HepG2 (cell line): ENCODE results near the gene TTC22. TPM values are rescaled to one million over a fixed set of nuclear protein-coding genes. Genes with fewer than 3 reads are reported as not detected.

Source experiments
- ATAC-seq: fragments of 200-7000 bp; cut with Tn5 transposase; 3 replicates; pipeline ENCODE4 v1.9.1; 2020; ENCODE audit warnings: mild to moderate bottlenecking, moderate library complexity
- BruUV-seq: library from RNA; stranded (reverse); fragments of 400-500 nt; replicated peaks from 2 replicates; lab custom pipeline; 2021; lab: Mats Ljungman, UMichigan
- CTCF ChIA-PET: fragments of 300-600 bp; formaldehyde crosslinking; extraction: SDS; loops from one replicate; lab custom pipeline; 2021; ENCODE audit warnings: low total read pairs, inconsistent platforms, low intra/inter-chr PET ratio; lab: Yijun Ruan, JAX
- POLR2A ChIA-PET: fragments of 350-600 bp; sonication (Branson Sonifier 250); formaldehyde crosslinking; loops from one replicate; lab custom pipeline; 2020; ENCODE audit warnings: antibody characterized with exemption, inconsistent platforms; lab: Yijun Ruan, JAX
- DNase-seq: peaks from one replicate; pipeline ENCODE4 v3.0.0-alpha.2; 2015; ENCODE audit warnings: low spot score
- FAIRE-seq: peaks from 3 replicates; lab custom pipeline; 2011; peaks lifted over from hg19 to GRCh38; lab: Jason Lieb, UNC
- H2AFZ ChIP-seq: one replicate; pipeline ENCODE4 v1.6.1; 2011; ENCODE audit warnings: low read length, inconsistent platforms
- H3K27ac ChIP-seq: fragments of 300-600 bp; 3 replicates; pipeline ENCODE4 v1.8.0; 2011; ENCODE audit warnings: mixed run types, mild to moderate bottlenecking, mixed read lengths, low read length, inconsistent platforms; ENCODE audit not compliant: insufficient read depth; ENCODE audit errors: extremely low read length
- H3K27me3 ChIP-seq, 2 experiments: fragments of 200-600 bp in 1 of 2; 2 replicates in 1 of 2; 3 replicates in 1 of 2; pipeline versions ENCODE4 v1.6.0 to v1.8.0; 2011; ENCODE audit warnings: low read length in 2 of 2, mild to moderate bottlenecking in 2 of 2, moderate library complexity in 2 of 2, inconsistent platforms in 1 of 2; ENCODE audit not compliant: insufficient read depth in 2 of 2, control insufficient read depth in 1 of 2
- H3K36me3 ChIP-seq, 2 experiments: fragments of 200-600 bp in 1 of 2; replicated peaks in 1 of 2; 2 replicates in 1 of 2; 3 replicates in 1 of 2; pipeline versions ENCODE4 v1.5.1 to v1.8.0; 2011; ENCODE audit warnings: low read length in 2 of 2, inconsistent platforms in 1 of 2; ENCODE audit not compliant: insufficient read depth in 2 of 2, control insufficient read depth in 1 of 2
- H3K4me1 ChIP-seq: 2 replicates; pipeline ENCODE4 v1.5.1; 2012; ENCODE audit warnings: low read length, inconsistent platforms; ENCODE audit not compliant: insufficient read depth
- H3K4me2 ChIP-seq: 2 replicates; pipeline ENCODE4 v1.6.0; 2011; ENCODE audit warnings: low read depth, low read length, inconsistent platforms
- H3K4me3 ChIP-seq, 3 experiments: fragments of 200-600 bp in 1 of 3; sonication (generic), shearing (Covaris generic) in 1 of 3; replicated peaks in 1 of 3; 2 replicates each; pipeline ENCODE4 v1.5.1; 2011 to 2016; ENCODE audit warnings: low read length in 3 of 3, inconsistent platforms in 2 of 3, low read depth in 2 of 3, mild to moderate bottlenecking in 2 of 3, control low read depth in 1 of 3, mixed read lengths in 1 of 3; ENCODE audit not compliant: insufficient read depth in 1 of 3
- H3K79me2 ChIP-seq: one replicate; pipeline ENCODE4 v1.6.1; 2011; ENCODE audit warnings: low read length, inconsistent platforms; ENCODE audit not compliant: insufficient read depth
- H3K9ac ChIP-seq: 2 replicates; pipeline ENCODE4 v1.6.0; 2011; ENCODE audit warnings: mild to moderate bottlenecking, low read depth, low read length, inconsistent platforms; ENCODE audit not compliant: insufficient read depth
- H3K9me3 ChIP-seq: 2 replicates; pipeline ENCODE4 v1.5.1; 2012; ENCODE audit warnings: mild to moderate bottlenecking, low read length
- H4K20me1 ChIP-seq: 2 replicates; pipeline ENCODE4 v1.6.0; 2011; ENCODE audit warnings: inconsistent platforms, mild to moderate bottlenecking, low read length, moderate library complexity; ENCODE audit not compliant: insufficient read depth
- AKAP8 ChIP-seq: sonication (generic); formaldehyde crosslinking; IDR thresholded peaks from 2 replicates; pipeline ENCODE4 v1.5.1; 2020; ENCODE audit warnings: mild to moderate bottlenecking, missing genetic modification reagents
- ASH2L ChIP-seq: fragments of 300-600, 200-600 bp; sonication (generic); IDR thresholded peaks from 2 replicates; pipeline ENCODE4 v1.7.0; 2017; ENCODE audit warnings: low read depth, mild to moderate bottlenecking, moderate library complexity, mixed read lengths, low read length; ENCODE audit not compliant: insufficient read length
- CAMTA2 ChIP-seq: sonication (generic); formaldehyde crosslinking; IDR thresholded peaks from 2 replicates; pipeline ENCODE4 v1.4.0; 2020; ENCODE audit warnings: mild to moderate bottlenecking, missing genetic modification reagents, borderline replicate concordance
- POLR2A ChIP-seq, 2 experiments: IDR thresholded peaks; 2 replicates each; pipeline ENCODE4 v1.6.1; 2011; ENCODE audit warnings: low read depth in 2 of 2, low read length in 2 of 2, mild to moderate bottlenecking in 1 of 2, moderate library complexity in 1 of 2; ENCODE audit not compliant: insufficient read depth in 1 of 2
- RBM22 ChIP-seq: fragments of 200-400 bp; formaldehyde crosslinking; optimal IDR thresholded peaks from 2 replicates; pipeline ENCODE3; 2017; ENCODE audit warnings: mild to moderate bottlenecking, low read length, moderate library complexity
- SP5 ChIP-seq: IDR thresholded peaks from 2 replicates; pipeline ENCODE4 v1.6.1; 2016; ENCODE audit warnings: low read depth, borderline replicate concordance
- ZNF44 ChIP-seq: sonication (generic); formaldehyde crosslinking; IDR thresholded peaks from 2 replicates; pipeline ENCODE4 v1.5.1; 2020; ENCODE audit warnings: mild to moderate bottlenecking, missing genetic modification reagents
- ZNF501 ChIP-seq: sonication (generic); formaldehyde crosslinking; IDR thresholded peaks from 2 replicates; pipeline ENCODE4 v1.5.1; 2020; ENCODE audit warnings: mild to moderate bottlenecking, moderate library complexity, missing genetic modification reagents
- ZNF557 ChIP-seq: sonication (generic); formaldehyde crosslinking; IDR thresholded peaks from 2 replicates; pipeline ENCODE4 v1.4.0; 2020; ENCODE audit warnings: missing genetic modification reagents
- ZNF598 ChIP-seq: sonication (generic); formaldehyde crosslinking; IDR thresholded peaks from 2 replicates; pipeline ENCODE4 v1.5.1; 2020; ENCODE audit warnings: mild to moderate bottlenecking, missing genetic modification reagents, borderline replicate concordance
- ZNF776 ChIP-seq: sonication (generic); formaldehyde crosslinking; IDR thresholded peaks from 2 replicates; pipeline ENCODE4 v1.4.0; 2020; ENCODE audit warnings: mild to moderate bottlenecking, missing genetic modification reagents
- ZNF782 ChIP-seq: sonication (generic); formaldehyde crosslinking; IDR thresholded peaks from 2 replicates; pipeline ENCODE4 v1.4.0; 2020; ENCODE audit warnings: missing genetic modification reagents, mild to moderate bottlenecking, borderline replicate concordance
- ZZZ3 ChIP-seq: sonication (generic); formaldehyde crosslinking; IDR thresholded peaks from 2 replicates; pipeline ENCODE4 v1.4.0; 2020; ENCODE audit warnings: missing genetic modification reagents, mild to moderate bottlenecking, borderline replicate concordance
- WGBS: methylation state at CpG from one replicate; pipeline ENCODE4 v1.1.6; 2017; ENCODE audit warnings: low lambda C conversion rate; 5-methylcytosine and 5-hydroxymethylcytosine counted together
- in situ Hi-C: cut with HindIII; loops from 2 replicates; pipeline ENCODE4 v1.10.0; 2017; ENCODE audit warnings: low pct_unique_long_range_greater_than_20kb; ENCODE audit not compliant: extremely low pct_ligation_motif_present
- intact Hi-C: fragments of 100-400 bp; cut with micrococcal nuclease; formaldehyde crosslinking; loops from one replicate; pipeline ENCODE4 v1.10.0; 2022; ENCODE audit not compliant: unreplicated experiment
- polyA plus RNA-seq, 8 experiments: library from polyadenylated mRNA; depleted of rRNA in 3 of 8; stranded (reverse) in 7 of 8; unstranded in 1 of 8; fragments of >200 nt; fragmentation: Illumina TruSeq in 4 of 8; extraction: Trizol in 4 of 8; gene quantifications; 2 replicates each; pipeline versions ENCODE4 v1.2.1 to v1.2.3, GENCODE V29; 2011 to 2016; ENCODE audit warnings: low read depth in 4 of 8, missing spikeins in 1 of 8, mixed read lengths in 1 of 8; ENCODE audit not compliant: insufficient read depth in 1 of 8
- total RNA-seq, 5 experiments: library from RNA; depleted of rRNA; stranded (reverse); fragments of >200 nt; fragmentation: Illumina TruSeq; extraction: Trizol; gene quantifications; 2 replicates each; pipeline ENCODE4 v1.2.3, GENCODE V29; 2016; ENCODE audit warnings: low read depth in 1 of 5
- TF ChIP-seq, protein P1 (sequence below): sonication (generic); formaldehyde crosslinking; IDR thresholded peaks from 2 replicates; pipeline ENCODE4 v1.4.0; 2020; ENCODE audit warnings: missing genetic modification reagents, borderline replicate concordance
- TF ChIP-seq, protein P2 (sequence below): sonication (generic); formaldehyde crosslinking; IDR thresholded peaks from 2 replicates; pipeline ENCODE4 v1.8.1; 2023; ENCODE audit warnings: missing genetic modification reagents, mild to moderate bottlenecking, borderline replicate concordance
- TF ChIP-seq, protein P3 (sequence below): sonication (generic); formaldehyde crosslinking; IDR thresholded peaks from 2 replicates; pipeline ENCODE4 v1.8.0; 2022; ENCODE audit warnings: mild to moderate bottlenecking, missing genetic modification reagents, moderate library complexity
- TF ChIP-seq, protein P4 (sequence below): IDR thresholded peaks from 2 replicates; pipeline ENCODE4 v1.6.1; 2012; ENCODE audit warnings: low read depth, low read length, improper control_type of control experiment
- TF ChIP-seq, protein P5 (sequence below): sonication (generic); formaldehyde crosslinking; IDR thresholded peaks from 2 replicates; pipeline ENCODE4 v1.5.0; 2020; ENCODE audit warnings: mild to moderate bottlenecking, missing genetic modification reagents

The TTC22 gene
- total and polyA plus RNA-seq, 2 of the 13 experiments (the other 11 are each of a cell fraction or from before 2014, with no cell fraction given) = not detected

DNA sequence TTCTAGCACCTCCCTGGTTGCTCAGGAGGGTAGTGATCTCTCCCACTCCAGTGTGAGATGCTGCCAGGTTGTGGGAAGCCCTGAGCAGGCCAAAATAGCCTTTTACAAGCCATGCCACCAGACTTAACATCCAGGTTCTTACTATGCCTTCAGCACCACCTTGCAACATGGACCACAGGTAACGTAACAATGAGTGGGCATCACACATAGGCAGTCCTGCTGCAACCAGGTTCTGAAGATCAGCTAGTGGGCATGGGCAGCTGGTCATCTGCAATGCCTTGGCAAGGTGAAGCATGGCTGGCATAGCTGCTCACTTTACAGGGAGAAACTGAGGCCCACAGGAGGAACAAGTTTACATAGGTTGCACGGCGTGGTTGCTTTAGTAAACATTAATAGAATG is 45.2 kb upstream of the TTC22 start:
- FAIRE-seq (no peak), ATAC-seq (peak; percentile 1), DNase-seq (no peak)
- no peaks in the 10 kb centered on the region for H3K79me2 ChIP-seq
- H4K20me1 ChIP-seq = peaks cover 19% of the 10 kb centered on the region
- in situ Hi-C loops (no loop called here), intact Hi-C loops (loop anchor here (5.0 kb wide), 1 partner anchor 41 kb away; the partner anchor contains the start of gene DHCR24)
- H3K27me3 ChIP-seq = no peaks in the 10 kb centered on the region
- CTCF ChIA-PET = no interaction called here
- peaks cover 7% of the 10 kb centered on the region; the same call in 1 of the 2 replicates for H3K4me1 ChIP-seq
- BruUV-seq = no TSS peak
- 78% methylated on average over 3 of the region's 3 CpGs for WGBS
- no peak overlapping the region for H3K9ac ChIP-seq
- no peak overlapping the region for H3K27ac ChIP-seq
- POLR2A ChIA-PET = interaction anchor here (5.5 to 6.6 kb wide), 3 partner anchors 21 to 41 kb away, joined by 21 to 52 read pairs (median 36); partner anchors contain the start of gene DHCR24
- no peak overlapping the region for H2AFZ ChIP-seq
- no peak overlapping the region for H3K4me3 ChIP-seq
- no peak overlapping the region for H3K4me2 ChIP-seq
- H3K36me3 ChIP-seq = peaks cover 17 to 22% of the 10 kb centered on the region in 2 experiments
- H3K9me3 ChIP-seq = no peaks in the 10 kb centered on the region
- TF ChIP-seq ZNF782 (CRISPR knock-in tag) (no peak), ZNF501 (no peak), CAMTA2 (CRISPR knock-in tag) (no peak), ZZZ3 (CRISPR knock-in tag) (no peak), RBM22 (peak; percentile 21), SP5 (CRISPR knock-in tag) (no peak), ZNF598 (0 out of 2 replicates have a peak, but pooled peaks have one; percentile 42), ZNF776 (CRISPR knock-in tag) (no peak), POLR2A (IDR thresholded peaks at IDR 0.05; ENCODE audit: insufficient read depth in 1 of 2, low read depth in 2 of 2, low read length in 2 of 2) (peak; percentile 11 to 23; a peak in 1 of 4 replicates), ASH2L (no peak), AKAP8 (CRISPR knock-in tag) (no peak), ZNF557 (CRISPR knock-in tag) (no peak), ZNF44 (CRISPR knock-in tag) (no peak)
- TF ChIP-seq, protein P1, sequence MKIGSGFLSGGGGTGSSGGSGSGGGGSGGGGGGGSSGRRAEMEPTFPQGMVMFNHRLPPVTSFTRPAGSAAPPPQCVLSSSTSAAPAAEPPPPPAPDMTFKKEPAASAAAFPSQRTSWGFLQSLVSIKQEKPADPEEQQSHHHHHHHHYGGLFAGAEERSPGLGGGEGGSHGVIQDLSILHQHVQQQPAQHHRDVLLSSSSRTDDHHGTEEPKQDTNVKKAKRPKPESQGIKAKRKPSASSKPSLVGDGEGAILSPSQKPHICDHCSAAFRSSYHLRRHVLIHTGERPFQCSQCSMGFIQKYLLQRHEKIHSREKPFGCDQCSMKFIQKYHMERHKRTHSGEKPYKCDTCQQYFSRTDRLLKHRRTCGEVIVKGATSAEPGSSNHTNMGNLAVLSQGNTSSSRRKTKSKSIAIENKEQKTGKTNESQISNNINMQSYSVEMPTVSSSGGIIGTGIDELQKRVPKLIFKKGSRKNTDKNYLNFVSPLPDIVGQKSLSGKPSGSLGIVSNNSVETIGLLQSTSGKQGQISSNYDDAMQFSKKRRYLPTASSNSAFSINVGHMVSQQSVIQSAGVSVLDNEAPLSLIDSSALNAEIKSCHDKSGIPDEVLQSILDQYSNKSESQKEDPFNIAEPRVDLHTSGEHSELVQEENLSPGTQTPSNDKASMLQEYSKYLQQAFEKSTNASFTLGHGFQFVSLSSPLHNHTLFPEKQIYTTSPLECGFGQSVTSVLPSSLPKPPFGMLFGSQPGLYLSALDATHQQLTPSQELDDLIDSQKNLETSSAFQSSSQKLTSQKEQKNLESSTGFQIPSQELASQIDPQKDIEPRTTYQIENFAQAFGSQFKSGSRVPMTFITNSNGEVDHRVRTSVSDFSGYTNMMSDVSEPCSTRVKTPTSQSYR (CRISPR knock-in tag) = no peak
- TF ChIP-seq, protein P2, sequence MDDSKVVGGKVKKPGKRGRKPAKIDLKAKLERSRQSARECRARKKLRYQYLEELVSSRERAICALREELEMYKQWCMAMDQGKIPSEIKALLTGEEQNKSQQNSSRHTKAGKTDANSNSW = no peak
- TF ChIP-seq, protein P3, sequence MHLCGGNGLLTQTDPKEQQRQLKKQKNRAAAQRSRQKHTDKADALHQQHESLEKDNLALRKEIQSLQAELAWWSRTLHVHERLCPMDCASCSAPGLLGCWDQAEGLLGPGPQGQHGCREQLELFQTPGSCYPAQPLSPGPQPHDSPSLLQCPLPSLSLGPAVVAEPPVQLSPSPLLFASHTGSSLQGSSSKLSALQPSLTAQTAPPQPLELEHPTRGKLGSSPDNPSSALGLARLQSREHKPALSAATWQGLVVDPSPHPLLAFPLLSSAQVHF (CRISPR knock-in tag) = no peak
- TF ChIP-seq, protein P4, sequence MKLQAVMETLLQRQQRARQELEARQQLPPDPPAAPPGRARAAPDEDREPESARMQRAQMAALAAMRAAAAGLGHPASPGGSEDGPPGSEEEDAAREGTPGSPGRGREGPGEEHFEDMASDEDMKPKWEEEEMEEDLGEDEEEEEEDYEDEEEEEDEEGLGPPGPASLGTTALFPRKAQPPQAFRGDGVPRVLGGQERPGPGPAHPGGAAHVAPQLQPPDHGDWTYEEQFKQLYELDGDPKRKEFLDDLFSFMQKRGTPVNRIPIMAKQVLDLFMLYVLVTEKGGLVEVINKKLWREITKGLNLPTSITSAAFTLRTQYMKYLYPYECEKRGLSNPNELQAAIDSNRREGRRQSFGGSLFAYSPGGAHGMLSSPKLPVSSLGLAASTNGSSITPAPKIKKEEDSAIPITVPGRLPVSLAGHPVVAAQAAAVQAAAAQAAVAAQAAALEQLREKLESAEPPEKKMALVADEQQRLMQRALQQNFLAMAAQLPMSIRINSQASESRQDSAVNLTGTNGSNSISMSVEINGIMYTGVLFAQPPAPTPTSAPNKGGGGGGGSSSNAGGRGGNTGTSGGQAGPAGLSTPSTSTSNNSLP = no peak
- TF ChIP-seq, protein P5, sequence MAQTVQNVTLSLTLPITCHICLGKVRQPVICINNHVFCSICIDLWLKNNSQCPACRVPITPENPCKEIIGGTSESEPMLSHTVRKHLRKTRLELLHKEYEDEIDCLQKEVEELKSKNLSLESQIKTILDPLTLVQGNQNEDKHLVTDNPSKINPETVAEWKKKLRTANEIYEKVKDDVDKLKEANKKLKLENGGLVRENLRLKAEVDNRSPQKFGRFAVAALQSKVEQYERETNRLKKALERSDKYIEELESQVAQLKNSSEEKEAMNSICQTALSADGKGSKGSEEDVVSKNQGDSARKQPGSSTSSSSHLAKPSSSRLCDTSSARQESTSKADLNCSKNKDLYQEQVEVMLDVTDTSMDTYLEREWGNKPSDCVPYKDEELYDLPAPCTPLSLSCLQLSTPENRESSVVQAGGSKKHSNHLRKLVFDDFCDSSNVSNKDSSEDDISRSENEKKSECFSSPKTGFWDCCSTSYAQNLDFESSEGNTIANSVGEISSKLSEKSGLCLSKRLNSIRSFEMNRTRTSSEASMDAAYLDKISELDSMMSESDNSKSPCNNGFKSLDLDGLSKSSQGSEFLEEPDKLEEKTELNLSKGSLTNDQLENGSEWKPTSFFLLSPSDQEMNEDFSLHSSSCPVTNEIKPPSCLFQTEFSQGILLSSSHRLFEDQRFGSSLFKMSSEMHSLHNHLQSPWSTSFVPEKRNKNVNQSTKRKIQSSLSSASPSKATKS = no peak
